Neural cell (in vitro differentiated cells): Measurements from ENCODE around the gene BRMS1. TPM values are rescaled to one million over a fixed set of nuclear protein-coding genes. Genes with fewer than 3 reads are reported as not detected.

Source experiments
- H2AFZ ChIP-seq: fragments of 200-600, 300-800 bp; sonication (generic), shearing (Covaris generic); 2 replicates; pipeline ENCODE4 v1.6.0; 2014; ENCODE audit warnings: low read depth, mild to moderate bottlenecking, antibody characterized with exemption, low read length, moderate library complexity
- H3F3A ChIP-seq: fragments of 200-600 bp; shearing (Covaris generic); 2 replicates; pipeline ENCODE4 v1.6.1; 2016; ENCODE audit warnings: mild to moderate bottlenecking, moderate library complexity, mixed read lengths, antibody characterized with exemption, low read length; ENCODE audit not compliant: insufficient read depth, poor library complexity, severe bottlenecking
- H3K27ac ChIP-seq: fragments of 200-600, 300-800 bp; sonication (generic), shearing (Covaris generic); 2 replicates; pipeline ENCODE4 v1.5.1; 2014; ENCODE audit warnings: mild to moderate bottlenecking, low read length, moderate library complexity
- H3K27me3 ChIP-seq: fragments of 300-800, 200-600 bp; sonication (generic), shearing (Covaris generic); 2 replicates; pipeline ENCODE4 v1.6.0; 2014; ENCODE audit warnings: mild to moderate bottlenecking, low read depth, low read length, moderate library complexity; ENCODE audit not compliant: insufficient read depth
- H3K36me3 ChIP-seq: fragments of 300-800, 200-600 bp; sonication (generic), shearing (Covaris generic); 2 replicates; pipeline ENCODE4 v1.5.1; 2014; ENCODE audit warnings: mild to moderate bottlenecking, antibody characterized with exemption, low read length, moderate library complexity; ENCODE audit not compliant: insufficient read depth
- H3K4me2 ChIP-seq: fragments of 300-800, 200-600 bp; sonication (generic), shearing (Covaris generic); 2 replicates; pipeline ENCODE4 v1.6.0; 2014; ENCODE audit warnings: mild to moderate bottlenecking, low read length
- H3K4me3 ChIP-seq: fragments of 300-800, 200-600 bp; sonication (generic), shearing (Covaris generic); 2 replicates; pipeline ENCODE4 v1.5.1; 2014; ENCODE audit warnings: mild to moderate bottlenecking, low read length, moderate library complexity
- H3K79me2 ChIP-seq: fragments of 200-600 bp; shearing (Covaris generic); replicated peaks from 2 replicates; pipeline ENCODE4 v1.6.0; 2014; ENCODE audit warnings: mild to moderate bottlenecking, low read length, moderate library complexity; ENCODE audit not compliant: insufficient read depth
- H3K9ac ChIP-seq: fragments of 300-800, 200-600 bp; sonication (generic), shearing (Covaris generic); 2 replicates; pipeline ENCODE4 v1.6.1; 2016; ENCODE audit warnings: mild to moderate bottlenecking, low read length, mixed read lengths
- H3K9me2 ChIP-seq: fragments of 200-600 bp; shearing (Covaris generic); 2 replicates; pipeline ENCODE4 v1.6.1; 2016; ENCODE audit warnings: mild to moderate bottlenecking, low read length, mixed read lengths; ENCODE audit not compliant: insufficient read depth
- H3K9me3 ChIP-seq: fragments of 200-600, 300-800 bp; sonication (generic), shearing (Covaris generic); 2 replicates; pipeline ENCODE4 v1.6.1; 2016; ENCODE audit warnings: mild to moderate bottlenecking, mixed run types, low read length, moderate library complexity, mixed read lengths
- H4K20me1 ChIP-seq: fragments of 200-600 bp; shearing (Covaris generic); 2 replicates; pipeline ENCODE4 v1.6.1; 2016; ENCODE audit warnings: mild to moderate bottlenecking, mixed run types; ENCODE audit not compliant: insufficient read depth
- CTCF ChIP-seq: fragments of 450-650 bp; IDR thresholded peaks from 2 replicates; pipeline ENCODE4 v1.5.1; 2014; ENCODE audit warnings: antibody characterized with exemption, mild to moderate bottlenecking, moderate library complexity; ENCODE audit not compliant: poor library complexity, severe bottlenecking
- EP300 ChIP-seq: fragments of 450-650 bp; conservative IDR thresholded peaks from 2 replicates; pipeline ENCODE4 v1.6.1; 2014; ENCODE audit warnings: antibody characterized with exemption, mild to moderate bottlenecking, moderate library complexity; ENCODE audit not compliant: poor library complexity, severe bottlenecking
- EZH2 ChIP-seq: fragments of 200-600, 300-800 bp; shearing (Covaris generic), sonication (generic); IDR thresholded peaks from 2 replicates; pipeline ENCODE4 v1.6.1; 2014; ENCODE audit warnings: antibody characterized with exemption, low read length, borderline replicate concordance, mild to moderate bottlenecking; ENCODE audit not compliant: insufficient read depth, poor library complexity, severe bottlenecking
- MXI1 ChIP-seq: fragments of 450-650 bp; conservative IDR thresholded peaks from 2 replicates; pipeline ENCODE4 v1.6.1; 2014; ENCODE audit warnings: antibody characterized with exemption, mild to moderate bottlenecking; ENCODE audit not compliant: poor library complexity, severe bottlenecking
- POLR2AphosphoS5 ChIP-seq: IDR thresholded peaks from 2 replicates; pipeline ENCODE4 v1.6.1; 2012
- RAD21 ChIP-seq: fragments of 450-650 bp; conservative IDR thresholded peaks from 2 replicates; pipeline ENCODE4 v1.6.1; 2014; ENCODE audit warnings: antibody characterized with exemption, mild to moderate bottlenecking, moderate library complexity
- REST ChIP-seq: IDR thresholded peaks from 2 replicates; pipeline ENCODE4 v1.6.1; 2012; ENCODE audit warnings: borderline replicate concordance
- SMC3 ChIP-seq: fragments of 450-650 bp; conservative IDR thresholded peaks from 2 replicates; pipeline ENCODE4 v1.6.1; 2014; ENCODE audit warnings: antibody characterized with exemption, mild to moderate bottlenecking, moderate library complexity; ENCODE audit not compliant: poor library complexity
- TAF1 ChIP-seq: IDR thresholded peaks from 2 replicates; pipeline ENCODE4 v1.6.1; 2012; ENCODE audit warnings: low read depth
- polyA plus RNA-seq: library from polyadenylated mRNA; depleted of rRNA; stranded (reverse); fragments of >200 nt; gene quantifications from 2 replicates; pipeline ENCODE4 v1.2.3, GENCODE V29; 2014

Gene BRMS1
- polyA plus RNA-seq, 1 donor from 2014 or later = 78.3 TPM

GRCh38 chr11:66365711-66366619 lies 21.1 kb upstream of the BRMS1 start:
- no peak overlapping the region for H3K4me3 ChIP-seq
- H3F3A ChIP-seq = no peaks in the 10 kb centered on the region
- H3K36me3 ChIP-seq = no peaks in the 10 kb centered on the region
- H3K9ac ChIP-seq = no peak overlapping the region
- H3K79me2 ChIP-seq = no peaks in the 10 kb centered on the region
- no peaks in the 10 kb centered on the region for H4K20me1 ChIP-seq
- no peak overlapping the region for H3K27ac ChIP-seq
- no peaks in the 10 kb centered on the region for H3K27me3 ChIP-seq
- H2AFZ ChIP-seq = no peak overlapping the region
- TF ChIP-seq SMC3 = no peak
- TF ChIP-seq RAD21 = no peak
- TF ChIP-seq TAF1 = no peak
- TF ChIP-seq CTCF = no peak
- no peak for TF ChIP-seq MXI1
- TF ChIP-seq EP300 = no peak
- no peak for TF ChIP-seq POLR2AphosphoS5
- no peak for TF ChIP-seq EZH2
- TF ChIP-seq REST = no peak
- H3K9me3 ChIP-seq = no peaks in the 10 kb centered on the region
- no peaks in the 10 kb centered on the region for H3K9me2 ChIP-seq
- H3K4me2 ChIP-seq = no peak overlapping the region

- no peaks in the 10 kb centered on the region for H4K20me1 ChIP-seq
- H3K27me3 ChIP-seq = no peaks in the 10 kb centered on the region
- no peak overlapping the region for H3K4me2 ChIP-seq
- no peaks in the 10 kb centered on the region for H3K9me2 ChIP-seq
- no peak for TF ChIP-seq EP300
- no peak for TF ChIP-seq POLR2AphosphoS5
- TF ChIP-seq MXI1 = no peak
- TF ChIP-seq EZH2 = no peak
- no peak for TF ChIP-seq TAF1
- no peak for TF ChIP-seq CTCF
- no peak for TF ChIP-seq REST
- no peak for TF ChIP-seq RAD21
- no peak for TF ChIP-seq SMC3
- H3K27ac ChIP-seq = no peak overlapping the region
- H3K36me3 ChIP-seq = no peaks in the 10 kb centered on the region
- no peaks in the 10 kb centered on the region for H3K9me3 ChIP-seq
- H3K4me3 ChIP-seq = no peak overlapping the region
- no peaks in the 10 kb centered on the region for H3K79me2 ChIP-seq
- no peaks in the 10 kb centered on the region for H3F3A ChIP-seq
- no peak overlapping the region for H3K9ac ChIP-seq
- H2AFZ ChIP-seq = no peak overlapping the region
Measured at GRCh38 chr11:66365166-66365565, 20.3 kb upstream of the BRMS1 start.
